H9 (cell line): ENCODE measurements around the gene MRAP. TPM values are rescaled to one million over a fixed set of nuclear protein-coding genes. Genes with fewer than 3 reads are reported as not detected.

ENCODE experiments used
- DNase-seq: peaks from one replicate; pipeline ENCODE4 v3.0.0-alpha.2; 2017
- H2AFZ ChIP-seq: one replicate; pipeline ENCODE4 v1.6.1; 2013; ENCODE audit warnings: mild to moderate bottlenecking, low read length, control low read depth, moderate library complexity
- H2AK5ac ChIP-seq: 2 replicates; pipeline ENCODE4 v1.6.1; 2013; ENCODE audit warnings: low read length, control low read depth, mixed read lengths; ENCODE audit not compliant: insufficient read length
- H2BK120ac ChIP-seq: one replicate; pipeline ENCODE4 v1.6.1; 2013; ENCODE audit warnings: low read depth, mild to moderate bottlenecking, low read length, control low read depth, inconsistent platforms; ENCODE audit not compliant: poor library complexity, severe bottlenecking
- H2BK12ac ChIP-seq: 2 replicates; pipeline ENCODE4 v1.6.1; 2013; ENCODE audit warnings: low read length, control low read depth, mixed read lengths, low read depth; ENCODE audit not compliant: insufficient read length
- H2BK15ac ChIP-seq: 2 replicates; pipeline ENCODE4 v1.6.1; 2013; ENCODE audit warnings: low read depth, low read length, control low read depth
- H2BK20ac ChIP-seq: one replicate; pipeline ENCODE4 v1.6.1; 2013; ENCODE audit warnings: low read depth, mild to moderate bottlenecking, low read length, control low read depth, inconsistent platforms; ENCODE audit not compliant: poor library complexity, severe bottlenecking
- H2BK5ac ChIP-seq: 2 replicates; pipeline ENCODE4 v1.6.1; 2013; ENCODE audit warnings: low read length, control low read depth, mixed read lengths; ENCODE audit not compliant: insufficient read length
- H3K14ac ChIP-seq: 2 replicates; pipeline ENCODE4 v1.6.1; 2013; ENCODE audit warnings: low read length, control low read depth; ENCODE audit not compliant: insufficient read depth
- H3K18ac ChIP-seq: 2 replicates; pipeline ENCODE4 v1.6.1; 2013; ENCODE audit warnings: low read depth, mild to moderate bottlenecking, mixed read lengths, low read length, control low read depth; ENCODE audit not compliant: insufficient read length
- H3K23ac ChIP-seq: 2 replicates; pipeline ENCODE4 v1.6.1; 2013; ENCODE audit warnings: low read length, control low read depth, mixed read lengths, low read depth; ENCODE audit not compliant: insufficient read length
- H3K23me2 ChIP-seq: 2 replicates; pipeline ENCODE4 v1.6.1; 2013; ENCODE audit warnings: low read depth, mild to moderate bottlenecking, mixed read lengths, low read length, control low read depth; ENCODE audit not compliant: insufficient read length, poor library complexity, severe bottlenecking
- H3K27ac ChIP-seq: 2 replicates; pipeline ENCODE4 v1.5.1; 2013; ENCODE audit warnings: low read length, control low read depth, mixed read lengths, low read depth; ENCODE audit not compliant: insufficient read length
- H3K27me3 ChIP-seq: 2 replicates; pipeline ENCODE4 v1.6.1; 2013; ENCODE audit warnings: low read length, control low read depth, inconsistent platforms; ENCODE audit not compliant: insufficient read depth
- H3K4ac ChIP-seq: 2 replicates; pipeline ENCODE4 v1.6.1; 2013; ENCODE audit warnings: low read depth, mild to moderate bottlenecking, control low read depth, inconsistent platforms, low read length, moderate library complexity
- H3K4me1 ChIP-seq: 2 replicates; pipeline ENCODE4 v1.6.1; 2013; ENCODE audit warnings: low read length, control low read depth, inconsistent platforms; ENCODE audit not compliant: insufficient read depth
- H3K4me2 ChIP-seq: 2 replicates; pipeline ENCODE4 v1.6.1; 2013; ENCODE audit warnings: low read length, control low read depth, mixed read lengths; ENCODE audit not compliant: insufficient read length, insufficient read depth
- H3K56ac ChIP-seq: 2 replicates; pipeline ENCODE4 v1.6.1; 2013; ENCODE audit warnings: low read depth, mild to moderate bottlenecking, mixed read lengths, low read length, control low read depth; ENCODE audit not compliant: insufficient read length
- H3K79me1 ChIP-seq: 2 replicates; pipeline ENCODE4 v1.6.1; 2013; ENCODE audit warnings: low read depth, mild to moderate bottlenecking, moderate library complexity, low read length, control low read depth, inconsistent platforms; ENCODE audit not compliant: insufficient read depth, poor library complexity, severe bottlenecking
- H3K79me2 ChIP-seq: 2 replicates; pipeline ENCODE4 v1.6.1; 2013; ENCODE audit warnings: low read length, control low read depth, inconsistent platforms; ENCODE audit not compliant: insufficient read depth
- H3K9ac ChIP-seq: 2 replicates; pipeline ENCODE4 v1.6.1; 2013; ENCODE audit warnings: low read length, control low read depth, mixed read lengths; ENCODE audit not compliant: insufficient read length; ENCODE audit errors: extremely low read depth
- H3K9me3 ChIP-seq: one replicate; pipeline ENCODE4 v1.6.1; 2013; ENCODE audit warnings: low read depth, low read length, inconsistent platforms; ENCODE audit not compliant: control insufficient read depth
- H3T11ph ChIP-seq: one replicate; pipeline ENCODE4 v1.6.1; 2013; ENCODE audit warnings: mild to moderate bottlenecking, low read length, control low read depth, inconsistent platforms
- H4K20me1 ChIP-seq: one replicate; pipeline ENCODE4 v1.6.1; 2013; ENCODE audit not compliant: control insufficient read depth, insufficient read length, insufficient read depth
- H4K5ac ChIP-seq: 2 replicates; pipeline ENCODE4 v1.6.1; 2013; ENCODE audit warnings: low read depth, mild to moderate bottlenecking, mixed read lengths, low read length, control low read depth; ENCODE audit not compliant: insufficient read length
- H4K8ac ChIP-seq: replicated peaks from 2 replicates; pipeline ENCODE4 v1.6.1; 2013; ENCODE audit warnings: low read length, control low read depth, mixed read lengths, low read depth; ENCODE audit not compliant: insufficient read length
- H4K91ac ChIP-seq: 2 replicates; pipeline ENCODE4 v1.6.1; 2013; ENCODE audit warnings: low read depth, mild to moderate bottlenecking, moderate library complexity, mixed read lengths, low read length, control low read depth; ENCODE audit not compliant: insufficient read length
- H3K27ac Mint-ChIP-seq, 3 experiments: 2 replicates in 2 of 3; 3 replicates in 1 of 3; pipeline ENCODE4 v1.8.0; 2020 to 2021; ENCODE audit warnings: mixed read lengths in 3 of 3, mild to moderate bottlenecking in 1 of 3, moderate library complexity in 1 of 3
- H3K27me3 Mint-ChIP-seq: 2 replicates; pipeline ENCODE4 v1.8.0; 2021; ENCODE audit warnings: low read depth, mild to moderate bottlenecking, moderate library complexity, mixed read lengths
- H3K36me3 Mint-ChIP-seq, 3 experiments: 2 replicates in 2 of 3; 3 replicates in 1 of 3; pipeline ENCODE4 v1.8.0; 2020 to 2021; ENCODE audit warnings: low read depth in 3 of 3, mixed read lengths in 3 of 3; ENCODE audit not compliant: insufficient read depth in 1 of 3
- H3K4me1 Mint-ChIP-seq, 2 experiments: 2 replicates each; pipeline ENCODE4 v1.8.0; 2020; ENCODE audit warnings: mixed read lengths in 2 of 2
- H3K4me3 Mint-ChIP-seq, 2 experiments: 2 replicates in 1 of 2; 3 replicates in 1 of 2; pipeline ENCODE4 v1.8.0; 2020 to 2021; ENCODE audit warnings: mild to moderate bottlenecking in 2 of 2, mixed read lengths in 2 of 2, moderate library complexity in 1 of 2
- H3K9me3 Mint-ChIP-seq, 2 experiments: 2 replicates in 1 of 2; 3 replicates in 1 of 2; pipeline ENCODE4 v1.8.0; 2020; ENCODE audit warnings: mild to moderate bottlenecking in 2 of 2, mixed read lengths in 2 of 2, moderate library complexity in 1 of 2
- CTCF ChIP-seq: fragments of 200-600 bp; sonication (generic); conservative IDR thresholded peaks from 3 replicates; pipeline ENCODE4 v1.8.0; 2021; ENCODE audit warnings: antibody characterized with exemption, mild to moderate bottlenecking
- WGBS: extraction: QIAGEN DNeasy Blood & Tissue Kit; methylation state at CpG from one replicate; pipeline ENCODE4 v1.1.7; 2013; ENCODE audit warnings: missing lambda C conversion rate, low lambda C conversion rate, mixed read lengths; ENCODE audit not compliant: insufficient read length; ENCODE audit errors: extremely low coverage; 5-methylcytosine and 5-hydroxymethylcytosine counted together
- total RNA-seq: library from RNA; stranded (reverse); gene quantifications from 2 replicates; pipeline ENCODE4 v1.2.1, GENCODE V29; 2021

Gene MRAP
- total RNA-seq, 1 experiment from 2014 or later: not detected

- no peak overlapping the region for H2BK120ac ChIP-seq
- H2BK5ac ChIP-seq: no peak overlapping the region
- no peak overlapping the region for H4K8ac ChIP-seq
- H3K4me2 ChIP-seq: no peak overlapping the region
- H3K4me3 Mint-ChIP-seq: no peak overlapping the region; a peak in 2 of 5 replicates
- no peak overlapping the region for H3K27ac Mint-ChIP-seq
- no peak overlapping the region for H2BK20ac ChIP-seq
- no peaks in the 10 kb centered on the region for H3K9me3 ChIP-seq
- peaks cover 2% of the 10 kb centered on the region; the same call in 1 of the 2 replicates for H3K79me2 ChIP-seq
- no peak overlapping the region for H3K56ac ChIP-seq
- no peak overlapping the region for H2BK15ac ChIP-seq
- H2BK12ac ChIP-seq: no peak overlapping the region
- H3K27me3 ChIP-seq: no peaks in the 10 kb centered on the region
- H4K91ac ChIP-seq: no peak overlapping the region
- H3K14ac ChIP-seq: no peak overlapping the region
- peaks cover 10% of the 10 kb centered on the region for H3K23me2 ChIP-seq
- H3K27ac ChIP-seq: no peak overlapping the region
- H2AK5ac ChIP-seq: no peak overlapping the region
- no peak overlapping the region for H3K4ac ChIP-seq
- no peaks in the 10 kb centered on the region for H3K4me1 ChIP-seq
- TF ChIP-seq CTCF: no peak
- H3K9me3 Mint-ChIP-seq: no peaks in the 10 kb centered on the region
- no peak overlapping the region for H3K23ac ChIP-seq
- DNase-seq: no peak
- H3K79me1 ChIP-seq: no peaks in the 10 kb centered on the region
- H3K27me3 Mint-ChIP-seq: no peaks in the 10 kb centered on the region; the same call in 1 of the 2 replicates
- WGBS: no CpG with 5 or more reads among the region's 4 CpGs
- peaks cover 5 to 31% (median 31%) of the 10 kb centered on the region in 3 experiments; a peak in 6 of 7 replicates for H3K36me3 Mint-ChIP-seq
- no peak overlapping the region for H3T11ph ChIP-seq
- H3K9ac ChIP-seq: no peak overlapping the region
- H3K4me1 Mint-ChIP-seq: peaks cover 12 to 16% of the 10 kb centered on the region in 2 experiments; a peak in 3 of 4 replicates
- no peak overlapping the region for H2AFZ ChIP-seq
- H4K5ac ChIP-seq: no peak overlapping the region
- H3K18ac ChIP-seq: no peak overlapping the region
- H4K20me1 ChIP-seq: no peaks in the 10 kb centered on the region
Observed at GRCh38 chr21:32276671-32277070, 22.0 kb upstream of the MRAP start.
